Stimulated activated naive CD8-positive, alpha-beta T cell treated with anti-CD3 and anti-CD28 coated beads, Interleukin-15, Interleukin-2, amounts not matched to agents 100 U/mL and 50 U/mL, for 24 hours (primary cell): ENCODE results near the gene BRSK1.
"Not testable (repeated sequence)": the region's sequence is repeated elsewhere in the genome, so short reads cannot be mapped to it uniquely, and the experiment has no call there.

Experiments
- ATAC-seq: fragments of 150-1000 bp; cut with Tn5 transposase; one replicate; pipeline ENCODE4 v1.10.0; 2021
- DNase-seq: peaks from one replicate; pipeline ENCODE4 v3.0.0; 2021

Gene BRSK1

GRCh38 chr19:55304279-55304978 lies 20.6 kb downstream of the BRSK1 start:
- ATAC-seq (peak; percentile 42), DNase-seq (peak; percentile 29)

- no peak for DNase-seq
- no peak for ATAC-seq
Observed at GRCh38 chr19:55304980-55305379, 21.2 kb downstream of the BRSK1 start.

- DNase-seq (peak; percentile 54), ATAC-seq (peak; percentile 55)
Observed at GRCh38 chr19:55305491-55305890, 21.7 kb downstream of the BRSK1 start.

GRCh38 chr19:55305983-55306562 lies 22.3 kb downstream of the BRSK1 start:
- no peak for ATAC-seq
- DNase-seq, result no peak

GRCh38 chr19:55306712-55307111 lies 22.9 kb downstream of the BRSK1 start:
- no peak for DNase-seq
- ATAC-seq, result no peak

GRCh38 chr19:55308281-55308680 lies 24.5 kb downstream of the BRSK1 start:
- no peak for DNase-seq
- no peak for ATAC-seq

- no peak for DNase-seq
- ATAC-seq, result no peak
Observed at GRCh38 chr19:55309448-55309847, 25.7 kb downstream of the BRSK1 start.

GRCh38 chr19:55310498-55310897 lies 26.7 kb downstream of the BRSK1 start:
- no peak for DNase-seq
- no peak for ATAC-seq

GRCh38 chr19:55311397-55311796 lies 27.6 kb downstream of the BRSK1 start:
- ATAC-seq (no peak), DNase-seq (no peak)

GRCh38 chr19:55311797-55312196 lies 28.0 kb downstream of the BRSK1 start:
- DNase-seq (no peak), ATAC-seq (no peak)

GRCh38 chr19:55312621-55313512 lies 29.1 kb downstream of the BRSK1 start:
- no peak for ATAC-seq
- no peak for DNase-seq

GRCh38 chr19:55314396-55314795 lies 30.6 kb downstream of the BRSK1 start:
- ATAC-seq (no peak), DNase-seq (no peak)

- DNase-seq (no peak), ATAC-seq (no peak)
Observed at GRCh38 chr19:55315956-55316525, 32.2 kb downstream of the BRSK1 start.

- no peak for DNase-seq
- ATAC-seq, result no peak
Observed at GRCh38 chr19:55316646-55317045, 32.8 kb downstream of the BRSK1 start.

- DNase-seq (no peak), ATAC-seq (no peak)
Observed at GRCh38 chr19:55319785-55320184, 36.0 kb downstream of the BRSK1 start.

GRCh38 chr19:55320844-55321419 lies 37.1 kb downstream of the BRSK1 start:
- DNase-seq, result no peak

GRCh38 chr19:55321466-55322137 lies 37.8 kb downstream of the BRSK1 start:
- DNase-seq (no peak), ATAC-seq (no peak)

More at GRCh38 chr19:55320844-55321419, 37.1 kb downstream of the BRSK1 start:
- ATAC-seq, result no peak

- DNase-seq (no peak), ATAC-seq (no peak)
Observed at GRCh38 chr19:55322204-55322885, 38.5 kb downstream of the BRSK1 start.

GRCh38 chr19:55324662-55325061 lies 40.9 kb downstream of the BRSK1 start:
- ATAC-seq (no peak), DNase-seq (no peak)

GRCh38 chr19:55325172-55325571 lies 41.4 kb downstream of the BRSK1 start, which contains the start of gene TMEM150B:
TMEM150B (minus strand) TSS chr19:55325341; CDS start chr19:55321036, 4,305 bp downstream.
- no peak for ATAC-seq
- DNase-seq, result no peak

- not testable (repeated sequence) for ATAC-seq, DNase-seq
Observed at GRCh38 chr19:55328774-55329318, 45.0 kb downstream of the BRSK1 start.
